HepG2 (cell line): ENCODE data around the gene TRAPPC4. TPM values are rescaled to one million over a fixed set of nuclear protein-coding genes. Genes with fewer than 3 reads are reported as not detected.

Source experiments
- ATF1 ChIP-seq: IDR thresholded peaks from 2 replicates; pipeline ENCODE4 v1.6.1; 2016; ENCODE audit warnings: mild to moderate bottlenecking, control low read depth
- ATF4 ChIP-seq, 2 experiments: fragments of 450-650 bp in 1 of 2; sonication (generic) in 1 of 2; formaldehyde crosslinking; IDR thresholded peaks; 2 replicates each; pipeline versions ENCODE4 v1.5.0 to v1.8.0; 2020 to 2022; ENCODE audit warnings: mild to moderate bottlenecking in 1 of 2, missing genetic modification reagents in 1 of 2
- FOXJ3 ChIP-seq: sonication (generic); formaldehyde crosslinking; IDR thresholded peaks from 2 replicates; pipeline ENCODE4 v1.4.0; 2020; ENCODE audit warnings: missing genetic modification reagents, mild to moderate bottlenecking, borderline replicate concordance
- KLF6 ChIP-seq: IDR thresholded peaks from 2 replicates; pipeline ENCODE4 v1.8.0; 2016; ENCODE audit warnings: missing biosample characterization, missing genetic modification reagents
- MEIS2 ChIP-seq: sonication (generic); formaldehyde crosslinking; IDR thresholded peaks from 2 replicates; pipeline ENCODE4 v1.9.0; 2021; ENCODE audit warnings: mild to moderate bottlenecking, missing genetic modification reagents
- NFYB ChIP-seq: sonication (generic); formaldehyde crosslinking; IDR thresholded peaks from 2 replicates; pipeline ENCODE4 v1.4.0; 2020; ENCODE audit warnings: missing genetic modification reagents
- PLRG1 ChIP-seq: fragments of 450-650 bp; conservative IDR thresholded peaks from 2 replicates; pipeline ENCODE4 v1.6.1; 2016
- RBFOX2 ChIP-seq: fragments of 200-400 bp; formaldehyde crosslinking; IDR thresholded peaks from 2 replicates; pipeline ENCODE4 v1.6.1; 2017; ENCODE audit warnings: low read depth, mild to moderate bottlenecking, low read length
- SMARCC2 ChIP-seq: fragments of 450-650 bp; IDR thresholded peaks from 2 replicates; pipeline ENCODE4 v1.6.1; 2017; ENCODE audit warnings: antibody characterized with exemption, mild to moderate bottlenecking
- SP2 ChIP-seq: sonication (generic); formaldehyde crosslinking; IDR thresholded peaks from 2 replicates; pipeline ENCODE4 v1.5.1; 2020; ENCODE audit warnings: mild to moderate bottlenecking, missing genetic modification reagents
- SP4 ChIP-seq: sonication (generic); formaldehyde crosslinking; IDR thresholded peaks from 2 replicates; pipeline ENCODE4 v1.8.1; 2023; ENCODE audit warnings: mild to moderate bottlenecking, missing genetic modification reagents
- SP5 ChIP-seq: IDR thresholded peaks from 2 replicates; pipeline ENCODE4 v1.6.1; 2016; ENCODE audit warnings: low read depth, borderline replicate concordance
- UBTF ChIP-seq: sonication (generic); formaldehyde crosslinking; IDR thresholded peaks from 2 replicates; pipeline ENCODE4 v1.4.0; 2020; ENCODE audit warnings: mild to moderate bottlenecking, missing genetic modification reagents
- YEATS4 ChIP-seq: sonication (generic); formaldehyde crosslinking; IDR thresholded peaks from 2 replicates; pipeline ENCODE4 v1.4.0; 2020; ENCODE audit warnings: missing genetic modification reagents, borderline replicate concordance
- ZKSCAN8 ChIP-seq: IDR thresholded peaks from 2 replicates; pipeline ENCODE4 v1.6.1; 2016; ENCODE audit warnings: borderline replicate concordance, missing genetic modification reagents, missing compliant biosample characterization
- ZMYM4 ChIP-seq: sonication (generic); formaldehyde crosslinking; IDR thresholded peaks from 2 replicates; pipeline ENCODE4 v1.8.1; 2023; ENCODE audit warnings: mild to moderate bottlenecking, missing genetic modification reagents
- ZNF264 ChIP-seq: sonication (generic); formaldehyde crosslinking; IDR thresholded peaks from 2 replicates; pipeline ENCODE4 v1.4.0; 2020; ENCODE audit warnings: missing genetic modification reagents
- ZNF441 ChIP-seq: sonication (generic); formaldehyde crosslinking; IDR thresholded peaks from 2 replicates; pipeline ENCODE4 v1.7.0; 2021; ENCODE audit warnings: missing genetic modification reagents, borderline replicate concordance
- ZNF75D ChIP-seq: sonication (generic); formaldehyde crosslinking; IDR thresholded peaks from 2 replicates; pipeline ENCODE4 v1.8.1; 2023; ENCODE audit warnings: missing genetic modification reagents, mild to moderate bottlenecking, borderline replicate concordance
- polyA plus RNA-seq, 8 experiments: library from polyadenylated mRNA; depleted of rRNA in 3 of 8; stranded (reverse) in 7 of 8; unstranded in 1 of 8; fragments of >200 nt; fragmentation: Illumina TruSeq in 4 of 8; extraction: Trizol in 4 of 8; gene quantifications; 2 replicates each; pipeline versions ENCODE4 v1.2.1 to v1.2.3, GENCODE V29; 2011 to 2016; ENCODE audit warnings: low read depth in 4 of 8, missing spikeins in 1 of 8, mixed read lengths in 1 of 8; ENCODE audit not compliant: insufficient read depth in 1 of 8
- total RNA-seq, 5 experiments: library from RNA; depleted of rRNA; stranded (reverse); fragments of >200 nt; fragmentation: Illumina TruSeq; extraction: Trizol; gene quantifications; 2 replicates each; pipeline ENCODE4 v1.2.3, GENCODE V29; 2016; ENCODE audit warnings: low read depth in 1 of 5
- TF ChIP-seq, protein P1 (sequence below): sonication (generic); formaldehyde crosslinking; conservative IDR thresholded peaks from 2 replicates; pipeline ENCODE4 v1.8.0; 2022; ENCODE audit warnings: missing genetic modification reagents
- TF ChIP-seq, protein P2 (sequence below): sonication (generic); formaldehyde crosslinking; IDR thresholded peaks from 2 replicates; pipeline ENCODE4 v1.5.1; 2020; ENCODE audit warnings: mild to moderate bottlenecking, missing genetic modification reagents, moderate library complexity

TRAPPC4 gene
- total and polyA plus RNA-seq, 2 of the 13 experiments (the other 11 are each of a cell fraction or from before 2014, with no cell fraction given), result 97.4 to 140 TPM

DNA sequence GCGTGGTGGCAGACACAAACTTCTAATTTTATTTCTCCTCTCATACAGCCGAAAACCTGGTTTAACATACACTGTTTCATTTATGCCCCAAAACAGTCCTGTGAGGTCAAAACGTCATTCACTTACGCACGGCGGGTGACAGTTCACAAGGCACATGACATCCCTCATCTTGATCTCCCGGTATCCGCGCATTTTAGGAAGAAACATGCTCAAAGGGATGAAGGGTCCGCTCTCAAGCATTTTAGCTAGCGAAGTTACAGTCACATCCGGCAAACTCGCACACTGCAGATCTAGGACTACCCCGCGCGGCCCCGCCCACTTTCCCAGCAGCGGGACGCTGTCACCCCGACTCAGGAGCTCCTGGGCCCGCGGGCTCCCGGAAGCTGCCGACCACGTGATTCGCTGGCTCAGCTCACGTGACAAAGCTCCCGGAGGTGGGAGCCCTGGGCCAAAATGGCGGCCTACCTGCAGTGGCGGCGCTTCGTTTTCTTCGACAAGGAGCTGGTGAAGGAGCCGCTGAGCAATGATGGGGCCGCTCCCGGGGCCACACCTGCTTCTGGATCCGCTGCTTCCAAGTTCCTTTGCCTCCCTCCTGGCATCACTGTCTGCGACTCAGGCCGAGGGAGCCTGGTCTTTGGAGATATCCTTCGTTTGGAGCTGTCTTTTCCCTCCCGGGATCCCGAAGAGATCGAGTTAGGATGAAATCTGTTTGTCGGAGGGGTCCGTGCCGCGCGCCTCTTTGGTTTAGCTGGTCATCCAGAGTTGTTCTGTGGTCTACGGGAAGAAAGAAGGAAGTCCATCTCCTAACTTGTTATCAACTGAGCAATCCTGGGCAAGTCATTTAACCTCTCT is 49.0 kb downstream of the TRAPPC4 start, which contains the start of gene VPS11 (continued):
- TF ChIP-seq PLRG1 (no peak), SP4 (peak; percentile 78), SP2 (CRISPR knock-in tag) (peak; percentile 27; the same call in 1 of the 2 replicates), ZNF264 (CRISPR knock-in tag) (no peak), ZKSCAN8 (CRISPR knock-in tag) (no peak), ZMYM4 (CRISPR knock-in tag) (no peak; the same call in 1 of the 2 replicates), ZNF75D (no peak), RBFOX2 (peak; percentile 81), ATF4 (CRISPR knock-in tag; IDR thresholded peaks at IDR 0.05) (0 out of 4 replicates have a peak, but pooled peaks of 1 of the 2 experiments have one; percentile 12), ZNF441 (CRISPR knock-in tag) (no peak), FOXJ3 (CRISPR knock-in tag) (peak; percentile 46; the same call in 1 of the 2 replicates), NFYB (CRISPR knock-in tag) (peak; percentile 70), YEATS4 (CRISPR knock-in tag) (peak; percentile 53; the same call in 1 of the 2 replicates), ATF1 (peak; percentile 49), SP5 (CRISPR knock-in tag) (peak; percentile 35; the same call in 1 of the 2 replicates), UBTF (CRISPR knock-in tag) (peak; percentile 40; the same call in 1 of the 2 replicates), SMARCC2 (no peak), MEIS2 (0 out of 2 replicates have a peak, but pooled peaks have one; percentile 40), KLF6 (CRISPR knock-in tag) (peak; percentile 65; the same call in 1 of the 2 replicates)
- TF ChIP-seq, protein P1, sequence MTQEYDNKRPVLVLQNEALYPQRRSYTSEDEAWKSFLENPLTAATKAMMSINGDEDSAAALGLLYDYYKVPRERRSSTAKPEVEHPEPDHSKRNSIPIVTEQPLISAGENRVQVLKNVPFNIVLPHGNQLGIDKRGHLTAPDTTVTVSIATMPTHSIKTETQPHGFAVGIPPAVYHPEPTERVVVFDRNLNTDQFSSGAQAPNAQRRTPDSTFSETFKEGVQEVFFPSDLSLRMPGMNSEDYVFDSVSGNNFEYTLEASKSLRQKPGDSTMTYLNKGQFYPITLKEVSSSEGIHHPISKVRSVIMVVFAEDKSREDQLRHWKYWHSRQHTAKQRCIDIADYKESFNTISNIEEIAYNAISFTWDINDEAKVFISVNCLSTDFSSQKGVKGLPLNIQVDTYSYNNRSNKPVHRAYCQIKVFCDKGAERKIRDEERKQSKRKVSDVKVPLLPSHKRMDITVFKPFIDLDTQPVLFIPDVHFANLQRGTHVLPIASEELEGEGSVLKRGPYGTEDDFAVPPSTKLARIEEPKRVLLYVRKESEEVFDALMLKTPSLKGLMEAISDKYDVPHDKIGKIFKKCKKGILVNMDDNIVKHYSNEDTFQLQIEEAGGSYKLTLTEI (CRISPR knock-in tag), result no peak
- TF ChIP-seq, protein P2, sequence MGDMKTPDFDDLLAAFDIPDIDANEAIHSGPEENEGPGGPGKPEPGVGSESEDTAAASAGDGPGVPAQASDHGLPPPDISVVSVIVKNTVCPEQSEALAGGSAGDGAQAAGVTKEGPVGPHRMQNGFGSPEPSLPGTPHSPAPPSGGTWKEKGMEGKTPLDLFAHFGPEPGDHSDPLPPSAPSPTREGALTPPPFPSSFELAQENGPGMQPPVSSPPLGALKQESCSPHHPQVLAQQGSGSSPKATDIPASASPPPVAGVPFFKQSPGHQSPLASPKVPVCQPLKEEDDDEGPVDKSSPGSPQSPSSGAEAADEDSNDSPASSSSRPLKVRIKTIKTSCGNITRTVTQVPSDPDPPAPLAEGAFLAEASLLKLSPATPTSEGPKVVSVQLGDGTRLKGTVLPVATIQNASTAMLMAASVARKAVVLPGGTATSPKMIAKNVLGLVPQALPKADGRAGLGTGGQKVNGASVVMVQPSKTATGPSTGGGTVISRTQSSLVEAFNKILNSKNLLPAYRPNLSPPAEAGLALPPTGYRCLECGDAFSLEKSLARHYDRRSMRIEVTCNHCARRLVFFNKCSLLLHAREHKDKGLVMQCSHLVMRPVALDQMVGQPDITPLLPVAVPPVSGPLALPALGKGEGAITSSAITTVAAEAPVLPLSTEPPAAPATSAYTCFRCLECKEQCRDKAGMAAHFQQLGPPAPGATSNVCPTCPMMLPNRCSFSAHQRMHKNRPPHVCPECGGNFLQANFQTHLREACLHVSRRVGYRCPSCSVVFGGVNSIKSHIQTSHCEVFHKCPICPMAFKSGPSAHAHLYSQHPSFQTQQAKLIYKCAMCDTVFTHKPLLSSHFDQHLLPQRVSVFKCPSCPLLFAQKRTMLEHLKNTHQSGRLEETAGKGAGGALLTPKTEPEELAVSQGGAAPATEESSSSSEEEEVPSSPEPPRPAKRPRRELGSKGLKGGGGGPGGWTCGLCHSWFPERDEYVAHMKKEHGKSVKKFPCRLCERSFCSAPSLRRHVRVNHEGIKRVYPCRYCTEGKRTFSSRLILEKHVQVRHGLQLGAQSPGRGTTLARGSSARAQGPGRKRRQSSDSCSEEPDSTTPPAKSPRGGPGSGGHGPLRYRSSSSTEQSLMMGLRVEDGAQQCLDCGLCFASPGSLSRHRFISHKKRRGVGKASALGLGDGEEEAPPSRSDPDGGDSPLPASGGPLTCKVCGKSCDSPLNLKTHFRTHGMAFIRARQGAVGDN (CRISPR knock-in tag), result peak; percentile 88
